Measurements from ENCODE around the gene KCNH8. TPM values are rescaled to one million over a fixed set of nuclear protein-coding genes. Genes with fewer than 3 reads are reported as not detected.
"Not testable (repeated sequence)": the region's sequence is repeated elsewhere in the genome, so short reads cannot be mapped to it uniquely, and the experiment has no call there.

The KCNH8 gene
- total RNA-seq, 1 experiment from 2014 or later = not detected

DNA sequence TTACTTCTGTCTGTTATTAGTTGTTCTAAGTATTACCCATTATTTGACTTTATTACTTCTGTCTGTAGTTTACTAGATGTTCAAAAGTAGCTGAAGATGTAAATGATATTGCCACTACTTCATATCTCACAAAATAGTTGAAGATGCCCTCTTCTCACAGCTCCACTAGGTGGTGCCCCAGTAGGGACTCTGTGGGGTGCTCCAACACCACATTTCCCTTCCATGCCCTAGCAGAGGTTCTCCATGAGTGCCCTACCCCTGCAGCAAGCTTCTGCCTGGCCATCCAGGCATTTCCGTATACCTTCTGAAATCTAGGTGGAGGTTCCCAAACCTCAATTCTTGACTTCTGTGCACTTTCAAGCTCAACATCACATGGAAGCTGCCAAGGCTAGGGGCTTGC lies 80.8 kb downstream of the KCNH8 start:
- no TSS peak for BruUV-seq (replicated peaks)
- intact Hi-C loops (cut with micrococcal nuclease; ENCODE audit: unreplicated experiment) (no loop called here), in situ Hi-C loops (cut with HindIII; ENCODE audit: low pct_unique_long_range_greater_than_20kb, low sequenced_read_pairs) (no loop called here)
- Histone ChIP-seq H3K27ac (ENCODE audit: low read length) (no peak overlapping the region), H3K36me3 (ENCODE audit: control insufficient read depth, insufficient read depth, low read length) (no peaks in the 10 kb centered on the region), H3K9me3 (ENCODE audit: control insufficient read depth, insufficient read depth, low read depth, low read length) (no peaks in the 10 kb centered on the region), H3K4me3 (ENCODE audit: low read depth in 2 of 2, low read length in 2 of 2) (no peak overlapping the region), H3K27me3 (ENCODE audit: control insufficient read depth, insufficient read depth, low read length) (no peaks in the 10 kb centered on the region), H3K4me1 (ENCODE audit: control insufficient read depth, insufficient read depth, low read length) (no peaks in the 10 kb centered on the region)
- ATAC-seq (no peak), DNase-seq (ENCODE audit: low read depth, low spot score) (no peak)
- TF ChIP-seq POLR2AphosphoS5 (IDR thresholded peaks at IDR 0.05; ENCODE audit: low read depth, low read length) = no peak
- TF ChIP-seq TCF7L2 (IDR thresholded peaks at IDR 0.05; ENCODE audit: low read depth, low read length) = no peak
- ChIA-PET POLR2A (no interaction called here), CTCF (no interaction called here)

DNA sequence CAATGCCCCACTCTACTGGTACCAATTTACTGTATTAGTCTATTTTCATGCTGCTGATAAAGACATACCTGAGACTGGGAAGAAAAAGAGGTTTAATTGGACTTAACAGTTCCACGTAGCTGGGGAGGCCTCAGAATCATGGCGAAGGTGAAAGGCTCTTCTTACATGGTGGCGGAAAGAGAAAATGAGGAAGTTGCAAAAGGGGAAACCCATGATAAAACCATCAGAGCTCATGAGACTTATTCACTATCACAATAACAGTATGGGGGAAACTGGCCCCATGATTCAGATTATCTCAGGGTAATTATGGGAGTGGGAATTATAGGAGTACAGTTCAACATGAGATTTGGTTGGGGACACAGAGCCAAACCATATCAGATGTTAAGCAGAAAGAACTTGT lies 81.6 kb downstream of the KCNH8 start:
- ATAC-seq; H3K27ac ChIP-seq (ENCODE audit: low read length); H3K4me1 ChIP-seq (ENCODE audit: control insufficient read depth, insufficient read depth, low read length); H3K36me3 ChIP-seq (ENCODE audit: control insufficient read depth, insufficient read depth, low read length); BruUV-seq (replicated peaks); intact Hi-C loops (cut with micrococcal nuclease; ENCODE audit: unreplicated experiment); H3K27me3 ChIP-seq (ENCODE audit: control insufficient read depth, insufficient read depth, low read length); CTCF ChIA-PET; POLR2A ChIA-PET; in situ Hi-C loops (cut with HindIII; ENCODE audit: low pct_unique_long_range_greater_than_20kb, low sequenced_read_pairs); H3K4me3 ChIP-seq (ENCODE audit: low read depth in 2 of 2, low read length in 2 of 2); H3K9me3 ChIP-seq (ENCODE audit: control insufficient read depth, insufficient read depth, low read depth, low read length); DNase-seq (ENCODE audit: low read depth, low spot score): not testable (repeated sequence)

DNA sequence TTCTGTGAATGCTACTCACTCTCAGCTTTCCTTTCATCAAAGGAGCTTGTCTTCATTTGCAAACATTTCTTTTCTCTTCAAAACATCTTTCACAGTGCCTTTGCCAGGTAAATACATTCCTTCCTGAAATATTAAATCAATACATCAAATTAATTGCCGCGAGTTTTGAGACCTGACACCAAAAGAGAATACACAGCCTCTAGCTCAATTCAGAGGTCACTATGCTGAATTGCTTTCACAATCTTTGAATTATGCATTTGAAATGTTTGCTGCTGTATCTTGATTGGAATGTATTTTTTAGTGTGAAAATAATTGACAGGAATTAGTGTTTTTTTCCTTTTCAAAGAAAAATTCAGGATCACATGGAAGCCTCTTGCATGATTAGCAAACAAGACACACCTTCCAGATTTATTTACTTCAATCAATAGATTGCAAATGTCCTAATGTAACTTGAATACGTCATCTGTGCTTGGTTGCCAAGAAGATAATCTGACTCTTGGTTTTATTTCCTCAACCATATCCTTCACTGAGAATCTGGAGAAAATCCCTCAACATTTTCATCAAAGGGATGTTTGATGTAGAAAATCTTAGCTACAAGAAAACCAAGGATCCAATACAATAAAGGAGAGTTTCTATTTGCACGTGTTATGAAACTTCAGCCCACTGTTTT lies 83.6 kb downstream of the KCNH8 start:
- Histone ChIP-seq H3K36me3 (ENCODE audit: control insufficient read depth, insufficient read depth, low read length) (no peaks in the 10 kb centered on the region), H3K27me3 (ENCODE audit: control insufficient read depth, insufficient read depth, low read length) (no peaks in the 10 kb centered on the region), H3K4me1 (ENCODE audit: control insufficient read depth, insufficient read depth, low read length) (no peaks in the 10 kb centered on the region), H3K4me3 (ENCODE audit: low read depth in 2 of 2, low read length in 2 of 2) (no peak overlapping the region), H3K27ac (ENCODE audit: low read length) (no peak overlapping the region), H3K9me3 (ENCODE audit: control insufficient read depth, insufficient read depth, low read depth, low read length) (no peaks in the 10 kb centered on the region)
- BruUV-seq (replicated peaks) = no TSS peak
- DNase-seq (ENCODE audit: low read depth, low spot score) (no peak), ATAC-seq (no peak)
- CTCF ChIA-PET = no interaction called here
- in situ Hi-C loops (cut with HindIII; ENCODE audit: low pct_unique_long_range_greater_than_20kb, low sequenced_read_pairs) (no loop called here), intact Hi-C loops (cut with micrococcal nuclease; ENCODE audit: unreplicated experiment) (no loop called here)
- POLR2A ChIA-PET = no interaction called here
- TF ChIP-seq, protein P1, sequence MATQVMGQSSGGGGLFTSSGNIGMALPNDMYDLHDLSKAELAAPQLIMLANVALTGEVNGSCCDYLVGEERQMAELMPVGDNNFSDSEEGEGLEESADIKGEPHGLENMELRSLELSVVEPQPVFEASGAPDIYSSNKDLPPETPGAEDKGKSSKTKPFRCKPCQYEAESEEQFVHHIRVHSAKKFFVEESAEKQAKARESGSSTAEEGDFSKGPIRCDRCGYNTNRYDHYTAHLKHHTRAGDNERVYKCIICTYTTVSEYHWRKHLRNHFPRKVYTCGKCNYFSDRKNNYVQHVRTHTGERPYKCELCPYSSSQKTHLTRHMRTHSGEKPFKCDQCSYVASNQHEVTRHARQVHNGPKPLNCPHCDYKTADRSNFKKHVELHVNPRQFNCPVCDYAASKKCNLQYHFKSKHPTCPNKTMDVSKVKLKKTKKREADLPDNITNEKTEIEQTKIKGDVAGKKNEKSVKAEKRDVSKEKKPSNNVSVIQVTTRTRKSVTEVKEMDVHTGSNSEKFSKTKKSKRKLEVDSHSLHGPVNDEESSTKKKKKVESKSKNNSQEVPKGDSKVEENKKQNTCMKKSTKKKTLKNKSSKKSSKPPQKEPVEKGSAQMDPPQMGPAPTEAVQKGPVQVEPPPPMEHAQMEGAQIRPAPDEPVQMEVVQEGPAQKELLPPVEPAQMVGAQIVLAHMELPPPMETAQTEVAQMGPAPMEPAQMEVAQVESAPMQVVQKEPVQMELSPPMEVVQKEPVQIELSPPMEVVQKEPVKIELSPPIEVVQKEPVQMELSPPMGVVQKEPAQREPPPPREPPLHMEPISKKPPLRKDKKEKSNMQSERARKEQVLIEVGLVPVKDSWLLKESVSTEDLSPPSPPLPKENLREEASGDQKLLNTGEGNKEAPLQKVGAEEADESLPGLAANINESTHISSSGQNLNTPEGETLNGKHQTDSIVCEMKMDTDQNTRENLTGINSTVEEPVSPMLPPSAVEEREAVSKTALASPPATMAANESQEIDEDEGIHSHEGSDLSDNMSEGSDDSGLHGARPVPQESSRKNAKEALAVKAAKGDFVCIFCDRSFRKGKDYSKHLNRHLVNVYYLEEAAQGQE (IDR thresholded peaks at IDR 0.05; ENCODE audit: insufficient read depth in 1 of 2, low read depth in 2 of 2, low read length in 1 of 2) = no peak
- TF ChIP-seq, protein P2, sequence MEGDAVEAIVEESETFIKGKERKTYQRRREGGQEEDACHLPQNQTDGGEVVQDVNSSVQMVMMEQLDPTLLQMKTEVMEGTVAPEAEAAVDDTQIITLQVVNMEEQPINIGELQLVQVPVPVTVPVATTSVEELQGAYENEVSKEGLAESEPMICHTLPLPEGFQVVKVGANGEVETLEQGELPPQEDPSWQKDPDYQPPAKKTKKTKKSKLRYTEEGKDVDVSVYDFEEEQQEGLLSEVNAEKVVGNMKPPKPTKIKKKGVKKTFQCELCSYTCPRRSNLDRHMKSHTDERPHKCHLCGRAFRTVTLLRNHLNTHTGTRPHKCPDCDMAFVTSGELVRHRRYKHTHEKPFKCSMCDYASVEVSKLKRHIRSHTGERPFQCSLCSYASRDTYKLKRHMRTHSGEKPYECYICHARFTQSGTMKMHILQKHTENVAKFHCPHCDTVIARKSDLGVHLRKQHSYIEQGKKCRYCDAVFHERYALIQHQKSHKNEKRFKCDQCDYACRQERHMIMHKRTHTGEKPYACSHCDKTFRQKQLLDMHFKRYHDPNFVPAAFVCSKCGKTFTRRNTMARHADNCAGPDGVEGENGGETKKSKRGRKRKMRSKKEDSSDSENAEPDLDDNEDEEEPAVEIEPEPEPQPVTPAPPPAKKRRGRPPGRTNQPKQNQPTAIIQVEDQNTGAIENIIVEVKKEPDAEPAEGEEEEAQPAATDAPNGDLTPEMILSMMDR (IDR thresholded peaks at IDR 0.05) = no peak
- no peak for TF ChIP-seq TCF7L2 (IDR thresholded peaks at IDR 0.05; ENCODE audit: low read depth, low read length)
- no peak for TF ChIP-seq POLR2AphosphoS5 (IDR thresholded peaks at IDR 0.05; ENCODE audit: low read depth, low read length)
- no peak for TF ChIP-seq SIN3A (IDR thresholded peaks at IDR 0.05; ENCODE audit: borderline replicate concordance, insufficient read depth, low read depth, low read length)

Measured in Panc1 (cell line).